ENCODE data around the gene STK10.

- no peak for TF ChIP-seq POLR2A (IDR thresholded peaks at IDR 0.05)
- no peak for TF ChIP-seq CTCF (IDR thresholded peaks at IDR 0.05)
Measured at GRCh38 chr5:172110921-172111851, 76.8 kb downstream of the STK10 start.
